ENCODE measurements around the gene SLC6A19. TPM values are rescaled to one million over a fixed set of nuclear protein-coding genes. Genes with fewer than 3 reads are reported as not detected.
A peak's percentile ranks its signal among the peaks of the same experiment; 100 is the strongest.

Gene SLC6A19
- total RNA-seq, 2 donors from 2014 or later = not detected

- no peak for DNase-seq (ENCODE audit: low spot score)
- H3K4me1 ChIP-seq = peaks cover 0 to 11% of the 10 kb centered on the region in 2 donors
Observed at GRCh38 chr5:1172007-1172581, 29.3 kb upstream of the SLC6A19 start.

GRCh38 chr5:1172670-1173404 is 28.6 kb upstream of the SLC6A19 start:
- Histone ChIP-seq H3K36me3 (no peaks in the 10 kb centered on the region), H3K27ac (no peak overlapping the region), H3K4me3 (no peak overlapping the region), H3K4me1 (peaks cover 0 to 7% of the 10 kb centered on the region in 2 donors), H3K27me3 (no peaks in the 10 kb centered on the region), H3K9me3 (no peaks in the 10 kb centered on the region)
- DNase-seq (ENCODE audit: low spot score) = no peak
- TF ChIP-seq CTCF (IDR thresholded peaks at IDR 0.05) = no peak

More at GRCh38 chr5:1172007-1172581, 29.3 kb upstream of the SLC6A19 start:
- H3K36me3 ChIP-seq = no peaks in the 10 kb centered on the region
- no peak overlapping the region for H3K27ac ChIP-seq
- no peak for TF ChIP-seq CTCF (IDR thresholded peaks at IDR 0.05)
- no peak overlapping the region for H3K4me3 ChIP-seq
- H3K9me3 ChIP-seq = no peaks in the 10 kb centered on the region
- no peaks in the 10 kb centered on the region for H3K27me3 ChIP-seq

GRCh38 chr5:1173485-1174070 is 27.8 kb upstream of the SLC6A19 start:
- DNase-seq (ENCODE audit: low spot score) = no peak
- Histone ChIP-seq H3K36me3 (no peaks in the 10 kb centered on the region), H3K9me3 (no peaks in the 10 kb centered on the region), H3K27ac (no peak overlapping the region), H3K4me3 (no peak overlapping the region), H3K4me1 (no peaks in the 10 kb centered on the region), H3K27me3 (no peaks in the 10 kb centered on the region)
- no peak for TF ChIP-seq CTCF (IDR thresholded peaks at IDR 0.05)

- no peaks in the 10 kb centered on the region for H3K4me1 ChIP-seq
- H3K27me3 ChIP-seq = no peaks in the 10 kb centered on the region
- TF ChIP-seq CTCF (IDR thresholded peaks at IDR 0.05) = peak; percentile 65 to 86
- no peaks in the 10 kb centered on the region for H3K36me3 ChIP-seq
- H3K9me3 ChIP-seq = no peaks in the 10 kb centered on the region
- no peak overlapping the region for H3K27ac ChIP-seq
- DNase-seq (ENCODE audit: low spot score) = peak; percentile 78
- no peak overlapping the region for H3K4me3 ChIP-seq
Observed at GRCh38 chr5:1174122-1174936, 27.1 kb upstream of the SLC6A19 start.

- DNase-seq (ENCODE audit: low spot score) = no peak
- Histone ChIP-seq H3K36me3 (no peaks in the 10 kb centered on the region), H3K27me3 (no peaks in the 10 kb centered on the region), H3K4me1 (no peaks in the 10 kb centered on the region), H3K9me3 (no peaks in the 10 kb centered on the region), H3K27ac (no peak overlapping the region), H3K4me3 (no peak overlapping the region)
- TF ChIP-seq CTCF (IDR thresholded peaks at IDR 0.05) = no peak
Observed at GRCh38 chr5:1175015-1175414, 26.4 kb upstream of the SLC6A19 start.

All from right atrium auricular region (tissue), 2 donors.